Measurements from ENCODE around the gene FANCC.

FANCC gene

DNA sequence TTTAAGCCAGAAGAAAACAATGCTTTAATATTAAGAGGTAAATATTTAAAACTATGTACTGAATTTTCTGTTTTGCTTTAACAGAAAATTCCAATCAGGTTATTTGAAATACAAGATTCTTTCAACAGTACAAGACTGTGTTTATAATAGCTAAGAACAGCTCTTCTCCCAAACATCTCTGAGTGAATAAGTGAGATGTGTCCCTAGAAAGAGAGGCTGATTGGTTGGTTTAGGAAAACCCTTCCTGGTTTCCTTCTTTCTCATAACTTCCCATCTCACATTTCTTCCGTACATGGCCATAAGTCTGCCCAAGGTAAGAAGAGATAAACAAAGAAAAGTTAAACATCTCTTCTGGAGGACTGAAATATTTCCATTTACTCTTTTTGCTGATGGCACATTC, 145.9 kb downstream of the FANCC start:
- TF ChIP-seq, protein P1, sequence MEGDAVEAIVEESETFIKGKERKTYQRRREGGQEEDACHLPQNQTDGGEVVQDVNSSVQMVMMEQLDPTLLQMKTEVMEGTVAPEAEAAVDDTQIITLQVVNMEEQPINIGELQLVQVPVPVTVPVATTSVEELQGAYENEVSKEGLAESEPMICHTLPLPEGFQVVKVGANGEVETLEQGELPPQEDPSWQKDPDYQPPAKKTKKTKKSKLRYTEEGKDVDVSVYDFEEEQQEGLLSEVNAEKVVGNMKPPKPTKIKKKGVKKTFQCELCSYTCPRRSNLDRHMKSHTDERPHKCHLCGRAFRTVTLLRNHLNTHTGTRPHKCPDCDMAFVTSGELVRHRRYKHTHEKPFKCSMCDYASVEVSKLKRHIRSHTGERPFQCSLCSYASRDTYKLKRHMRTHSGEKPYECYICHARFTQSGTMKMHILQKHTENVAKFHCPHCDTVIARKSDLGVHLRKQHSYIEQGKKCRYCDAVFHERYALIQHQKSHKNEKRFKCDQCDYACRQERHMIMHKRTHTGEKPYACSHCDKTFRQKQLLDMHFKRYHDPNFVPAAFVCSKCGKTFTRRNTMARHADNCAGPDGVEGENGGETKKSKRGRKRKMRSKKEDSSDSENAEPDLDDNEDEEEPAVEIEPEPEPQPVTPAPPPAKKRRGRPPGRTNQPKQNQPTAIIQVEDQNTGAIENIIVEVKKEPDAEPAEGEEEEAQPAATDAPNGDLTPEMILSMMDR (IDR thresholded peaks at IDR 0.05; ENCODE audit: control insufficient read depth, insufficient read depth, low read depth, low read length, missing control alignments): no peak
- no peak for DNase-seq (ENCODE audit: low read depth)
- no peak overlapping the region for H3K4me3 ChIP-seq (ENCODE audit: control insufficient read depth, low read depth, low read length)

DNA sequence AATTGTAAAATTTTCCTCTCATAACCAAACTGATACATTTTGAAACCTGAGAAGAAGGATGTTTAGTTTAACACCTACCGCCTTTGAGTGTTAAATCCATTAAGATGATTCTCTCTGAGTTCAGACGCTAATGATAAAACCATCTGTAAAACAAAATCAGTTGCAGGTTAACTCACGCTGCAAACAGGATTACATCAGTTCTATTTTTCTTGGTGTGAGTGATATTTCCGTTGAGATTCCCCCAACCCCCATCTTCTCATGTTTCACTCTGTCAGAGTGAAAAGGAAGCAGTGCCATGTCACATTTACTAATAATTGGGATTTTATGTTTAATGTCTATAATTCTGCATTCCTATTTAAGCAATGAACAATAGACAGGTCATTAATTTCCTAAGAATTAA, 146.5 kb downstream of the FANCC start:
- H3K4me3 ChIP-seq (ENCODE audit: control insufficient read depth, low read depth, low read length): no peak overlapping the region
- no peak for DNase-seq (ENCODE audit: low read depth)
- TF ChIP-seq, protein P1 (IDR thresholded peaks at IDR 0.05; ENCODE audit: control insufficient read depth, insufficient read depth, low read depth, low read length, missing control alignments): no peak

DNA sequence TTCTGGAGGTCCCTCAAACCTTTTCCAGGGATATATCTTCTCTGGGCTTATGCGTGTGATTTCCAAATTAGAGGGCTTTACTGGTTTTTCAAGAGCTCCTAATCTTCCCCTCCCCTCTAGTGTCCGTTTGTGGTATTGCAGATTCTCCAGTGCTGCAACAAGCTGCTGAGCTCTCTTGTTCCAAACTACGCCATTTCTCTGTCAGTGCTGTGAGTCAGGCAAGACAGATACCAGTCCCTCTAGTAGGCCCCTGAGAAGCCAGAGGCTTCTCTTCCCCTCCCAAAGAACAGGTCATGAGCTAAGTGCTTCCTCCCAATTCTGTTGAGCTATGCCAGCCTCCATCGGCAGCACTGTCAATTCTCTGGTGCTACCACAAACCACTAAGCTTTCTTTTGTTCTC, 149.5 kb downstream of the FANCC start:
- TF ChIP-seq, protein P1 (IDR thresholded peaks at IDR 0.05; ENCODE audit: control insufficient read depth, insufficient read depth, low read depth, low read length, missing control alignments): peak; percentile 88
- no peak overlapping the region for H3K4me3 ChIP-seq (ENCODE audit: control insufficient read depth, low read depth, low read length)
- DNase-seq (ENCODE audit: low read depth): peak; percentile 83

DNA sequence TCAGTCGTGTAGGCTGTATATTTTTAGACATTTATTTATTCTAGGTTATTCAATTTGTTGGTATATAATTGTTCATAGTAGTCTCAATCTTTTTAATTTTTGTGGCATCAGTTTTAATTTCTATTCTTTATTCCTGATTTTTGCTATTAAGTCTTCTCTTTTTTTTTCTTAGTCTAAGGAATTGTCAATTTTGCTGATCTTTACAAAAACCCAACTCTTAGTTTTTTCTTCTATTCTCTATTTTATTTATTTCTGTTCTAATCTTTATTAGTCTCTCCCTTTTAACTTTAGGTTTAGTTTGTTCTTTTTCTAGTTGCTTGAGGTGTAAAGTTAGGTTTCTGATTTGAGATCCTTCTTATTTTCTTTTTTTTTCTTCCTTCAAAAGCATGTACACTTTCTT, 152.5 kb downstream of the FANCC start:
- H3K4me3 ChIP-seq (ENCODE audit: control insufficient read depth, low read depth, low read length): no peak overlapping the region
- TF ChIP-seq, protein P1 (IDR thresholded peaks at IDR 0.05; ENCODE audit: control insufficient read depth, insufficient read depth, low read depth, low read length, missing control alignments): no peak
- no peak for DNase-seq (ENCODE audit: low read depth)

DNA sequence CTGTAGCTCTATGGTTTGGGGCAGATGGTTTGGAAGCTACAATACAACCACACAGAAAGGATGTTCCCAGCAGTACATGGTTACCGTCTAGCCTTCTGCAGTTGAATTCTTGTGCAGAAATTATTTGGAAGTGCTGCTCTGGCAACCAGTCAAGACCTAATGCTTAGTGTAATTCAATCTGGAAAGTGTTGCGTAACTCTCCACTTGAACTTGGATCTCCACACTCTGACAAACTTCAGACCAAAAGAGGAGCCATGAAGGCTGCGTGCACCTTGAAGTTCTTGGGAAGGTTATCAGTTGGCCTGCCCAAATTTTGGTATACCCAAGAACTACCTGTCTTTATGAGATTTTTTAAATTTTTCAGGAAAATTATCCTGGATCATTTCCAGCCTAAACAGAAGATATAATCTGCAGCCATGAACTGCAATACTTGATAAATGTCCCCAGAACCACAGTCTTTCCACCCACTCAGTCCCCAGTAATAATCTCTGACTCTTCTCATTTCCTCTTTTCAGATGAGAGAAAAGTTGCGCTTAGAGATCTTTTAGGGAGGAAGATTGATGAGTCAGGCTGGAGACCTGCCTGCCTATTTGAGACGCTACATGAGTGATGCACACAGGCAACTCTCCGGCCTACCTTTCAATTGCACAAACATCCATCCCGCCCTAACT, 159.9 kb downstream of the FANCC start:
- no peak for DNase-seq (ENCODE audit: low read depth)
- H3K4me3 ChIP-seq (ENCODE audit: control insufficient read depth, low read depth, low read length): no peak overlapping the region
- TF ChIP-seq, protein P1 (IDR thresholded peaks at IDR 0.05; ENCODE audit: control insufficient read depth, insufficient read depth, low read depth, low read length, missing control alignments): no peak

DNA sequence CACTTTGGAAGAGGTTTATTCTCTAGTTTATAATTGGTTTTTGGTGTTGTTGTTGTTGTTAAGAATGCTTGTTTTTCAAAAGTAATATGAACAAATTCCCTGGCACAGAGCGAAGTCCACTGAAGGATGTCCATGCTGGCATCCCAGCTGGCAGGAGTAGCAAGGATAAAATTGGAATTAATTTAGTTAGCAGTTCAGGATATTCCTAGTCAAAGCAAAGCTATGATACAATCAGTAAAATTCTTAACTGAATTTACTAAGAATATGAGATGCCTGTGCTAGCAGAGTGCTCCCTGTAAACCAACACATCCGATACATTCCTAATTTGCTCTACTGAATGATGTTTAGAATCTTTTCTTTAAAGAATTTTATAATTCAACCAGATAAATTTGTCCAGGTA, 161.4 kb downstream of the FANCC start:
- DNase-seq (ENCODE audit: low read depth): no peak
- H3K4me3 ChIP-seq (ENCODE audit: control insufficient read depth, low read depth, low read length): no peak overlapping the region
- TF ChIP-seq, protein P1 (IDR thresholded peaks at IDR 0.05; ENCODE audit: control insufficient read depth, insufficient read depth, low read depth, low read length, missing control alignments): no peak
